ENCODE measurements around the gene THOC6. TPM values are rescaled to one million over a fixed set of nuclear protein-coding genes. Genes with fewer than 3 reads are reported as not detected.

The THOC6 gene
- polyA plus RNA-seq, 1 experiment: 20.5 TPM

- Histone ChIP-seq H3K27me3 (ENCODE audit: control insufficient read depth, insufficient read depth, low read length) (no peaks in the 10 kb centered on the region), H3K36me3 (ENCODE audit: control insufficient read depth, insufficient read depth, low read length) (no peaks in the 10 kb centered on the region), H3K4me3 (ENCODE audit: low read depth, low read length) (no peak overlapping the region; the same call in 1 of the 2 replicates)
- no peak for TF ChIP-seq CTCF (IDR thresholded peaks at IDR 0.05; ENCODE audit: insufficient read depth, low read depth, low read length)
- ChIA-PET CTCF (interaction anchor here (0.6 to 2.3 kb wide), 6 partner anchors 11 to 48 kb away, joined by 3 to 7 read pairs (median 3); no protein-coding TSS in a partner anchor), POLR2A (no interaction called here)
- DNase-seq (ENCODE audit: low read depth): no peak
Observed at GRCh38 chr16:2981177-2981898, 42.5 kb upstream of the THOC6 start.

DNA sequence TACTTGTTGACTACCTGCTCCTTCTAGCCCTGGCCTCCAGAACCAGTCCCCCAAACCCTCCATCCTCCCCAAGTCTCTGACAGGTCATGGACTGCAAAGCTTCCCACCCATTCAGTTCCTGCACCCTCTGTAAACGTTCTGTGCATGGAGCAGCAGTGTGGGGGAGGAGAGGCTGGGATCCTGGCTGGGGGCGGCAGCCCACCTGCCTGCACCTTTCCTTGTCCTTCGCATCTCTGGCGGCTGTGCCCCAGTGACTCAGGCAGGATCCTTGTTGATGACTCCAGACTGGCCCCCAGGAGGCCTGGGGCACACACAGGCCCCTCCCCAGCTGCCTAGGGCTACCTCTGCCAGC, 42.0 kb upstream of the THOC6 start:
- no peak overlapping the region for H3K4me3 ChIP-seq (ENCODE audit: low read depth, low read length)
- ChIA-PET CTCF (interaction anchor here (0.9 to 2.3 kb wide), 5 partner anchors 10 to 47 kb away, joined by 3 to 8 read pairs (median 4); no protein-coding TSS in a partner anchor), POLR2A (no interaction called here)
- no peaks in the 10 kb centered on the region for H3K27me3 ChIP-seq (ENCODE audit: control insufficient read depth, insufficient read depth, low read length)
- no peak for DNase-seq (ENCODE audit: low read depth)
- TF ChIP-seq CTCF (IDR thresholded peaks at IDR 0.05; ENCODE audit: insufficient read depth, low read depth, low read length): no peak
- no peaks in the 10 kb centered on the region for H3K36me3 ChIP-seq (ENCODE audit: control insufficient read depth, insufficient read depth, low read length)

GRCh38 chr16:2982402-2982801, 41.4 kb upstream of the THOC6 start:
- no peak for DNase-seq (ENCODE audit: low read depth)
- Histone ChIP-seq H3K27me3 (ENCODE audit: control insufficient read depth, insufficient read depth, low read length) (no peaks in the 10 kb centered on the region), H3K4me3 (ENCODE audit: low read depth, low read length) (no peak overlapping the region), H3K36me3 (ENCODE audit: control insufficient read depth, insufficient read depth, low read length) (no peaks in the 10 kb centered on the region)
- POLR2A ChIA-PET: no interaction called here
- TF ChIP-seq CTCF (IDR thresholded peaks at IDR 0.05; ENCODE audit: insufficient read depth, low read depth, low read length): no peak
- CTCF ChIA-PET: interaction anchor here (1.1 to 2.3 kb wide), 6 partner anchors 9 to 47 kb away, joined by 3 to 8 read pairs (median 5); no protein-coding TSS in a partner anchor

DNA sequence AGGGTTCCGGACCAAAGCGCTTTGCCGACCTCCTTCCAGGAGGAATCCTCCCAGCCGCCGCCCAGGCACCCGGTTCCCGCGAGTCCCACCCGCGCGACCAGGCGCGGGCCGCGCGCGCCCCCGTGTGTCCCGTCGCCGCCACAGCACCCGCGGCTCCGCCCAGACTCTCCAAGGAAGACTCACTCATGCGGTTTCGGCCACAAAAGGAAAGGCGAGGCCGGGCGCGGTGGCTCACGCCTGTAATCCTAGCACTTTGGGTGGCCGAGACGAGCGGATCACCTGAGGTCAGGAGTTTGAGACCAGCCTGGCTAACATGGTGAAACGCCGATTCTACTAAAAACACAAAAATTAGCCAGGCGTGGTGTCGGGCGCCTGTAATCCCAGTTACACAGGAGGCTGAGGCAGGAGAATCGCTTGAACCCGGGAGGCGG, 40.1 kb upstream of the THOC6 start:
- Histone ChIP-seq H3K4me3 (ENCODE audit: low read depth, low read length) (0 out of 2 replicates have a peak overlapping the region, but pooled peaks have one; percentile 19), H3K27me3 (ENCODE audit: control insufficient read depth, insufficient read depth, low read length) (no peaks in the 10 kb centered on the region), H3K36me3 (ENCODE audit: control insufficient read depth, insufficient read depth, low read length) (no peaks in the 10 kb centered on the region)
- ChIA-PET POLR2A (no interaction called here), CTCF (interaction anchor here (0.6 to 1.4 kb wide), 5 partner anchors 8 to 160 kb away, joined by 3 to 8 read pairs (median 5); partner anchors contain the start of gene PAQR4)
- DNase-seq (ENCODE audit: low read depth): peak; percentile 38
- TF ChIP-seq CTCF (IDR thresholded peaks at IDR 0.05; ENCODE audit: insufficient read depth, low read depth, low read length): peak; percentile 58

DNA sequence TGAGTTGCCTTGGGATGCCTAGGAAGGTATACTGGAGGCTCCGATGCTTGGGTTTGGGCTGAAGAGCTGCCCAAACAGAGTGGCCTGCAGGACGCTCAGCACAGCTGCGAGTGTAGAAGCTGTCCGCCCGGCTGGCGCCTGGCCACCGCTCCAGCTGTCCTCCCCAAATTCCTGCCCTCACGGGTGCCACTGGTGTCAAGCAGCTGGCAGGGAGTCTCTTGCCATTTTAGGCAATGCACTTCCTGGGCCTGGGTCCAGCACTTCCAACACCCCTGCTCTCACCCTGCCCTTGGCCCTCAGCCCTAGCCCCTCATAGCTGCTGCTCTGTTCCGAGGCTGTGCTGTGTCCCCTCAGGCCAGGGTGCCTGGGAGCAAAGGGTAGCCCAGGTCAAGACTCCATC, 38.4 kb upstream of the THOC6 start:
- no peak for DNase-seq (ENCODE audit: low read depth)
- peaks cover 6% of the 10 kb centered on the region for H3K27me3 ChIP-seq (ENCODE audit: control insufficient read depth, insufficient read depth, low read length)
- no peak for TF ChIP-seq CTCF (IDR thresholded peaks at IDR 0.05; ENCODE audit: insufficient read depth, low read depth, low read length)
- H3K36me3 ChIP-seq (ENCODE audit: control insufficient read depth, insufficient read depth, low read length): no peaks in the 10 kb centered on the region
- ChIA-PET POLR2A (no interaction called here), CTCF (interaction anchor here (1.0 kb wide), 1 partner anchor 18 kb away, joined by 6 read pairs; no protein-coding TSS in a partner anchor)
- no peak overlapping the region for H3K4me3 ChIP-seq (ENCODE audit: low read depth, low read length)

All from BJ (cell line).